SKM-1 (cell line): ENCODE data around the gene CCDC141.

Experiments used
- DNase-seq: peaks from one replicate; lab custom pipeline; 2025; ENCODE audit not compliant: unreplicated experiment; lab: John Stamatoyannopoulos, UW

CCDC141 gene

DNA sequence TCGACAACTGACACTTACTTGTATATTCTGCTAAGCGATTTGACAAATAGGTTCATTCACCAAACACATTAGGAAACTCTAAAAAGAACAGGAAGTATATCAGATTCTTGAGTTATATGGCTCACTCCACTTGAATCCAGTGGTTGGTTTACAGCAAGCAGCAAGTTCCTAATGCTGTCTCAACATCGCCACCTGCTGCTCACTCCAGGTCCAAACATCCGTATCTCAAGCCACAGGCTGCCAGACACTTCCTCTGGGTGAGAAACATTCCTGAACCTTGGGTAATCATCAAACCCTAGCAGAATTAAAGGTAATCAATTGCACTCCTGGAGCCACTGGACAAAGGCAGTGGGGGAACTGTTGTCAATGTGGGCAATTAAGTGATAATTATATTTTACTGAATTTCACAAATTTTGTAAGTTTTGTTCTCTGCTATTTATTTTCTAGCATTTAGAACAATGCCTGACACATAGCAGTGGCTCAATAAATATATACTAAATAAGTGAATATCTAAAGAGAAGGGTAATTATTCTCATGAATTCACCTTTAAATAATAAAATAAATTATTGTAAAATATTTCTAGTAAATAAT lies 135.6 kb downstream of the CCDC141 start:
- peak; percentile 80 for DNase-seq

DNA sequence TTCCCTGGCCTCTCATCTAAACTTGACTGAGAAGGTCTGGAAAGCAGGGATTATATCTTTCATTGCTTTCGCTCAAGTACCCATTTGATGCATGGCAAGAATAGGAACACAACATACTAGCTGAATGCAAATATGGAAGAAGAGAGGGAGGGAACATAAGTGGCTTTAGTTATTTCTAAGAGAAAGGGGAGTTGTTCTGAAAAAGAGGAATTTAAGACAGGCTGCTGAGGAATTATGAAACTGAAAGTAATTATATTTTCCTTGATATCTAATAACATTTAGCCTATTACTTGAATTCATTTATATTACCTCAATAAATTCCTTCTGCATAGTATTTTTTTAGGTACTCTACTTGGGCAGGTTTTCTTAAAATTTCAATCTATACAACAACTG lies 136.9 kb downstream of the CCDC141 start:
- DNase-seq, result no peak

DNA sequence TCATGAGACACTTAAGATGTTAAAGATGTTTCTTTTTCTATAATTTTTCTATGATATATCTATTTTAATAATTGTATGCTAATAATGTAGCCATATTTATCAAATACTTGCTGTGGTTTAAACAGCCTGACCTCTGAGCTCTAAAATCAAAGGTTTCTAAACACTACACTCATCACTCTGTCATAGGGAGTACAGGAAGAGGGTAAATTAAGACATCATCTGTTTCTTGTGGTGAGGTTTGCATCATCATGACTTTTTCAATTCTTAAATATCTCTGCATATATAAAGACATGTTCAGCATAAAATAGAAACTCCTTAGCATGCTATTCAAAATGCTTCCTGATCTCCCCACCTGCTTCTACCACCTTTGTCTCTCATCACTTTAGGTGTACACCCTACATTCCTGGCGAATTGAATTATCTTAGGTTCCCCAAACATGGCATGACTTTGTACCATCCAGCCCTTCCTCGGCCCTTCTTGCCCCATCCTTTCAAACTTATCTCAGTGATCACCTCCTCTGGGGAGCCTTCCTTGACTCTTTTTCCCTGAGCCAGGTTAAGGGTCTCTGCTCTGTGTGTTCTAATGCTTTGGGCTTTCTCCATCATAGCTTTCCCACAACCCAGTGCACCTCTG lies 137.4 kb downstream of the CCDC141 start:
- no peak for DNase-seq

DNA sequence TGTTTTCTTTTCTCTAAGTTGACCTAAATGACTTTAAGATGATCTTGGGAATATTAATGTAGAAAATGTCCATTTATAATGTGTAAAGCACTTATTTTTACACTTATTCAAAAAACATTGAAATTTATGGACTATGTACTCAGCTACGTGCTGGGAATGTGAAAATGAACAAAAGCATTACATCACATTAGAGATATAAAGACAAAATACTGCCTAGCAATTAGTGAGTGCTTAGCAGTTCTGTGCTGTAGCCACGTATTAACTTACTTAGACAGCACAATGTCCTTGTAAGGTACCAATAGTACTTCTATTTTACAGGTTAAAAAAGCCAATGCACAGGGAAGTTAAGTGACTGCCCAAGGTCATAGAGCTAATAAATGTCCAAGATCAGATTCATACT lies 138.9 kb downstream of the CCDC141 start:
- DNase-seq, result no peak

DNA sequence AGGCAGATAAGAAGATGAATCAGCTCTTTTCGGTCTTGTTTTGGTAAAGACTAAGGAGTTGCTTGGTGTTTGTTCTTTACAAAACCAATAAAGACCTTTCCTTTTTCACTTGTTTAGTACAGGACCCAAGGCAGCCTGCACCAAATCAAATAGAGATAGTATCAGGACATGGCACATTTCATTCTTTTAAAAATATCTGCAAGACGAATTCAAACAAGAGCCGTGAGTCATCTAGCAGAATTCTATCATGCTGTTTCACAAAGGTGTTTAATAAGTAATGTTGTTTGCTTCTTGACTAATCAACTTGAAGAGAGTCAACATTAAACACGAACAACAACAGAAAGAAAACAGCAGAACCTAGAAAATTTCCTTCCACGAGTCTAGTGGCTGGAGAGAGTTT lies 139.9 kb downstream of the CCDC141 start:
- DNase-seq, result no peak

DNA sequence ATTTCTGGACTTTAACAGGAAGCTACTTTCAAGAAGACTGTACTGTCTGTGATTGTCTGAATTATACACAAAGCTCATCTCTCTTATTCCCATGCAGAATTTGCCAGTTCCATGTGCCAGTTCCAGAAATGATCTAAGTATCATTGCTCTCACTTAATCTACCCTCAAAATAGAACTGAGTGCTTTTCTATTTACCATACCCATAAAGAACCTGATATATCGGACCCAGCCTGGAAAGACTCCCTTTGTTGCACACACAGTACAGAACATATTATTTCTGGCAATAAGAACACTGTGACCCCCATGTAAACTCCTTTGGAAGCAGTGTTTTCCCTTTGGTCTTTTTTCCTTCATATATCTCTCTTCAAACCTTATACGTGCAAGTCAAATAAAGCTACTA lies 140.4 kb downstream of the CCDC141 start:
- no peak for DNase-seq

DNA sequence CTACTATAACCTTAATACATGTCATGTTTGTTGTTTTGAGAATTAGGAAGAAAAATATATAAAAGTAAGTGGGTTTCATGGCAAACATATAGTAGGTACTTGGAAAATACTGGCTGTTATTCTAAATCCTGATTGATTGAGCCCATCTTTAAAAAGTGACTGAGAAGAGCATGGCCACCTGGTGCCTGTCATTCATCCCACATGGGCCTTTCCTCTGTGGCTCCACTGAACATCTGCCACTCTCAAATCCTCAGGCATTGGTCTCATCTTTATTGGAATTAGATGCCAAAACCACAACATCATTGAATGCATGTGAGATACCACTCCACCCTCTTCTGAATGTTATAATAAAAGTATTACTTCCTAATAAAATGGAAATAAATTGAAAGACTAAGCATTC lies 141.1 kb downstream of the CCDC141 start:
- DNase-seq, result no peak

DNA sequence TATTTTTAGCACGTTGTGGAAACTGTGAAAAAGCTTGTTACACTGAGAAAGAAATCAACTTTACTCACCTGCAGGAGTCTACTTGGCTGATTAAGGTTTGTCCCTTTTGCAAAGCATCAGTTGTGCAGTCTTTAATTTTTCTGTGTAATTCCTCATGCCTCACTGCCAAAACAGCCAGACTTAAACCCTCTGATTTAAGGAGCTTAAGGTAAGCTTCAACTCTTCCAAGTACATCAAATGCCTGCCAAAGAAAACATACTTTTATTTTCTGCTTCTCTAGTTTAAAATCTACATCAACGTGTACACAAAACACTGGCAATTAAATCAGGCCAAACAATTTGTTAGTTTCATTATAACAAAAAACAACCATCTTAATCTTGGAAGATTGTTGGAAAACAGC lies 144.7 kb downstream of the CCDC141 start:
- DNase-seq, result no peak

DNA sequence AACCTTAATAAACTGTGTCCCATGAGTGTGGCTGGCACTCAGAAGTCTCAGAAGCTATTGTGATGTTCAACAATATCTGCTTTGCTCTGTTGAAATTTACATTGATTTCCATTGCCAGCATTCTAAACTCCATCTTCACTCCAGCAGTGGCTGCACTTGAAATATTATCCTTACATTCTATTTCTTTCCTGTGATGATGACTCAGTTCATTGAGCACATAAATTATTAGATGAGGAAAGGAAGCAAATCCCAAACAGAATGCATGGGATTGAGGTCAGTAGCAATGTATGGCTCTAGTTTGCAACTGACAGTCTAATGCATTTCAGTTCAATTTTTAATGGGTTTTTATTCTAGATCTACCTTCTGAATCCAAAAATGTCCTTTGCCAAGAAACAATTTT lies 150.3 kb downstream of the CCDC141 start:
- DNase-seq, result no peak

DNA sequence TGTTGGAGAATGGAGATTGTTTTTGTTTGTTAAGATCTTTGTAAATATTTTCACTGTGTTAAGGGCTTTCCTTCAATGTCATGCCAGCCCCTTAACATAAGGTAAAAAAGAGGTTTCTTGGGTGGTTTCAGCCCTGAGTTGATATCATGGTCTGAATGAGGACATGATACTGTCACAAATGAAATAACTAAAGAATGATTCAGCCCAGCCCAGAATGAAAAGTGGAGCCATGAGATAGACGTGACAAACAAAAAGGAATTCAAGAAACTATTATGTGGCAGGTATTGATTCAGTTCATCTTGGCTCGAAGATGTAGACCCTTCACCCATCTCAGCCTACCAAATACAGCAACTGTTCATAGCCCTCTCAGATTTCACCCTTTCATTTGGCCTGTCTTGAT lies 154.1 kb downstream of the CCDC141 start:
- DNase-seq, result no peak

DNA sequence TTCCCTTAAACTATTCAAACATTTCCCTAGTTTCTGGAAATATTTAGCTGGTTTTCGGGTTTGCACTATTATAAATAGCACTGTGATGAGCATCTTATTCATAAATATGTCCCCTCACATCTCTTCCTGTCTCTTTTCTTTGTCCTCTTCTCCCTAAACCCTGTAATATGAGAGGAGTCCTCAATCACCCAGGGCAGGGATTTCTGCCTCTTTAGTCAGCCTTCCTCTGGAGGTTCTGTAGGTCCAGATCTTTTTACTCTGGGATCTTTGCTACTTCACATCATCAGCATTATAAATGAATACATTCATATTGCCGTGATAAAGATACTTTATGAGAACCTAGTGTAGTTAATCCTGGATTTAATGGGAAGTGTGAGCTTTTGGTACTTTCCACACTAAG lies 154.8 kb downstream of the CCDC141 start:
- DNase-seq, result no peak

DNA sequence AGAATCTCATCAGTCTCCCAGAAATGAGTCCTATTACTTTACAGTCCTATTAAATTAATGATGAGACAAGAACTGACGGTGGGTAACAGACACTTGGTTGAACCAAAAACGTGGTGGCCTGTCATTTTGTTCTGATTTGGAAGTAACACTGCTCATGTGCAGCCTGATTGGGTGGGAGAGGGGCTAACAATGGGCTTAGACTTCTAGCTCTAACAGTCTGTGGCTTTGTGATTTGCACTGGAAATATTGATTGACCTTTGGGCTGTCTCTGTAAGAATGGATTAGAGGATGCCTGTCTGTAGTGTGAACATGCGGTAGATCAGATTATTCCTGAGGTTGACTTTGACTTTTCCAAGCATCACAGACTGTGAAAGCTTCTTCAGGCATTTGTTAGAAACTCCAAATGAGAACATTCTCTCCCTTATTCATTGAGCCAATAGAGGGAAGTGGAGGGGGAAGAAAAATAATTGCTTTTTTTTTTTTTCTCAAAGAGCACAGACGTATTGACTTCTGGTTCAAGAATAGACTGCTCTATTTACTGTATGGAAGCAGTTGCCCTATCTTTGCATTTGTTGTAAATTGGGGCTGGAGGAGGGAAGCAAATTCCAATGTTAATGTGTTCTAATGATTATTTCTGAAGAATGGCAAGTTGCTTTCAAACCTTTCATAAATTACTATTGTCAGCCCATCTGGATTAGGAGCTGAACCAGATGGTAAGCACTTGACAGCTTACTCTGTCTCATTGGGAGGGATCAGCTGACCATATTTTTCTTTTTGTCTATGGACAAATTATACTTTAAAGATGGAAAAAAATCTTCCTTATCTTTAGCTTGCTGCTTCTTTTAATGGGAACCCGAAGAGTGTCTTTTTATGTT lies 156.9 kb downstream of the CCDC141 start:
- DNase-seq, result no peak

DNA sequence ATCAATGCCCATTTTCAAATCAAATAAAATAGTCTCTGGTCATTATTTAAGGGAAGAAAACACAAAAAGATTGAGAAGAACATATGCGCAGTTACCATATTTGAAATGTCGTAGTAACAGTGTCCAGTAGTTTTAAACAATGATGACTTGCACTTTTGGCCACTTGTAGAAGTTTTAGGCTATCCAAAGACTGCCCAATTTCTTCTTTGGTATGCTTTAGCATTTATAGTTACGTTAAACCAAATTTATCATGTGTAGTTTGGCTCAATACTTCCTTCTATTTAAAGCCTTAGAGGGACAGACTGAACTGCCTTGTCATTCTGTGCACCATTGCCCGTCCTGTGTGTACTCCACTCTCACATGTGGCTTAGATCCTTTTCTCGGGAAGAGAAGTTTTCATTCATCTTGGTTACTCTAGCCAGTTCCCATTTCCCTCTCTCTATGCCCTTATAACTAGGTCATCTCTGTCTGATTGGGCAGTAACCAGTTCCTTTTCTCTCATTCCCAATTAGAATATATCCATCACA lies 157.9 kb downstream of the CCDC141 start:
- DNase-seq, result no peak

DNA sequence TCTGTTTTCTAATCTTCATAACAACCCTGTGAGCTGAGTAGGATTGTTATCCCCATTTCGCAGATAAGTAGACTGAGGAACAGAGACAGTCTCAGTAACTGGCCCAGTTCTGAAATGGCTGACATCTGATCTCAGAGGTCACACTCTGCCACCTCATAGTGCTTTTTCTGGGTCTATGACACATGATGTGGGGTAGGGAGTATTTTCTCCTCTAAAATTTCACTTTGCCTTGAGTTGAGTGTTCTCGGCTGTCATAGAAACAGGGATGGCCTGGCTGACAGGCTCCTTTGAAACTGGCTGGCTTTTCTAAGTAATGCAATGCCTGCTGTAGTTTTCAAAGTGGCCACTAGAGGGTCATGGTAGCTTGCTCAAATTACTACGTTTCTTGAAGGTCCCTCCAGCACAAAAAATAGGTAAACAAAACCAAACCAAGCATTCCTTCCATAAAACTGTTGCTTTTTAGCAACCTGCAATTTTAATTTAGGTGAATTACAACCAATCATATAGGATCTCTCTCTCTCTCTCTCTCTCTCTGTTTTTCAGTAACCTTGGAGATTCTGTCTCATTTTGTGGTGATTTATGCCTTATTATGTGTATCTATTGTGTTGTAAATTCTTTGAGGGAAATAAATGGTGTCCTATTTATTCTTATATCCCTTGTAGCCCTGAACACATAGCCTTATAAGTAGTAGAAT lies 158.5 kb downstream of the CCDC141 start:
- peak; percentile 12 for DNase-seq

DNA sequence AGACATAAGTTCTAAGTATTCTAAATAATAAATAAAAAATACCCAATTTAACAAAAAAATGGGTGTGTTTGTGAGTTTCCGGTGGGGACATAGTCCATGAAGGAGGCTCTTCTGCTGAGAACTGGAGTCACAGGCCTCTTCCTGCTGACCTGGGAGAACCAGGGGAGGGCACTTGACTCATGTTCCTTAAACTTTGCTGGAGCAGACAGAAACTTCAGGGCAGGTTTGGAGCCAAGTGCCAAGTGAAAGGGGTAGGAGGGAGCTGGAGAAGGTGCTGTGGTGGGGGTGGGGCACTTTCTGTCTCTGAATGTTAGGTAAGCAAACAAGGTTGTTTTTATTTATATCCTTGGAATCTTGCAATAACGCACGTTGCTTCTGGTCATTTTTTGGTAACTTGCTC lies 163.9 kb downstream of the CCDC141 start:
- DNase-seq, result no peak

DNA sequence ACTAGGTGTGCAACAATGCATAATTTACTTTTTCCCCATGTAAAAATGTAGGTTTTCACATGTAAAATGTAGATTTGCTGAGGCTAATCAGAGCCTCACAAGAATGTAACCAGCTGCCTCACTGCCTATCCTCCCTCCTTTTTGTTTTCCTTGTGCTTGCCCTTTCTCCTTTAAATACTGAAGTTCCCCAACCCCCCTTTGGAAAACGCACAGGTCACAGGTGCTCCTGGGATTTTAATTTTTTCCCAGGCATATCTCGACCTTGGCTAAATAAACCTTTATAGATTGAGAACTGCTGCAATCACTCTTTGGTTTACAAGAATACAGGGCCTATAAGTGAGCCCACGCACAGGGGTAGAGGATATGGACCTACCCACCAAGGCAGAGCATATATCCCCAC lies 165.5 kb downstream of the CCDC141 start:
- no peak for DNase-seq

DNA sequence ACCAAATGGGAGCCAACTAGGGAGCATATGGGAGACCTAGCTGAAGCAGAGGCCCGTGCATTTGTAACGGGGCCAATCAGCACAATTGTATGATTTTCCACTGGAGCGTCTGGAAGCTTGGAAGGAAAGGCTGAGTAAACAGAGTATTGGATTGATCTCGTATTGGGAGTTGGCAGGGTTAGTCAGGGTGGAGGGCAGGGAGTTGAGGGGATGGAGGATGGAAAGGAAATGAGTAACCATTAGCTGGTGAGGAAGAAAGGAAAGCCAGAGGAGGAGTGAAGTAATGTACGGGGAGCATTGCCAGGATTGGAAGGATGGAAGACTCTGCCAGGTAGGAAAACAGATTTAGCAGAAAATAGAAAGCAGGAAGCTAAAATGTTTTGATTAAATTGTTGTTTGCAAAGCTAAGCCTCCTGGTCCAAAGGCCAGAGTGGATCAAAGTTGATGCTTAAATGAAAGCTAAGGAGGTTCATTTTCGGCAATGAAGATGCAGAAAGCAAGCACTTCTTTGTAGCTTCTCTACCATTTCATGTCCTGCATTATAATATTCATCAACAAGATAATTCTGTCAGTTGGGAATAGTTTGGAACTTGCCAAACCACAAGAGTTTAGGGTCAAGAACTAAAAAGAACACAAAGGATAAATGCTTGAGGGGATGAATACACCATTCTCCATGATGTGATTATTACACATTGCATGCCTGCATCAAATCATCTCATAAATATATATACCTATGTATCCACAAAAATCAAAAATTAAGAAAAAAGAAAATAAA lies 167.1 kb downstream of the CCDC141 start:
- no peak for DNase-seq

DNA sequence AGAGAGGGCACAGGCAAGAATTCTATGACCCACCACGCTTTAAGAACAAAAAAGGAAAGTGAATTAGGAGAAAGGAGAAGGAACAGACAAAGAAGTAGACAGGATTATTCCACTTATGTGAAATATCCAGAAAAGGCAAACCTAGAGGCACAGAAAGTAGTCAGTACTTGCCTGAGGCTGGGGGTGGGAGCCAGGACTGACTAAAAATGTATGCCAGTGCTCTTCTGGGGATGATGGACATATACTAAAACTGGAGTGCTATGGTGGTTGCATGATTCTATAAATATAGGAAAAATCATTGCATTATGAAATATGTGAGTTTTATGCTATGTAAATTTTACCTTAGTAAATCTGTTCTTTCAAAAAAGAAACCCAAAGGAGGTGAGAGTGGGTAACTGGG lies 168.9 kb downstream of the CCDC141 start:
- DNase-seq, result no peak

DNA sequence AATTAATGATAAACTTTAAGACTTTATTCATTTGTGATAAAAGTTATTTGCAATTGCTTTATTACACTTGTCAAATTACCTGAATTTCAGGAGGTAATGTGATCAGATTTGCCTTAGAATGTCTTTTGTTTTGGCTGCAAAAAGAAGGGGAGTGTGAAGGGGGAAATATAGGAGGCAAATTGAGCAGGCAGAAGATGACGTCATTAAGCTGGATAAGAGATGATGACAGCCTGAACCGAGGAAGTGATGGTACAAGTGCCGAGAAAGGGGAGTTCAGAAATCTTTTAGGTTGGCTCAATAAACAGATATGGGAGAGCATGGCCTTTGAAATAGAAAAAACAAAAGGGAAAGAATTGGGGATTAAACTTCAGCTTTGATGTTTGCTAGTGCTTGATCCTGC lies 169.7 kb downstream of the CCDC141 start:
- no peak for DNase-seq

DNA sequence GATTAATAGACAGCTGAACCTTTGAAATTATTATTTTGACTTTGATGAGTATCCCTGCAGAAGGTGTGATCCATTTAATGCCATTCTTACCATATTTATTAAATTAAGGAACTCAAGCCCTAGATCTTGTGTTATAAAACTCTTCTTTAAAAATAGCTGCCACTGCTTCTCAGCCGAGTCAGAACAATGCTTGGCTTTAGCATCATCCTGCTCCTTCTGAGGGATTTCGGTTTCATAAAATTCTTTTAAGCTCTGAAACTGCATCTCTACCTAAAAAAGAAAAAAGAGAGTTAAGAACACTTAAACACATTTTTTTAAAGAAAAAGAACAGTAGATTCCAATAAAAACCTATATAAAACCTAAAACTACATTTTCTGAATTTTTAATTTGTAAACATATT lies 172.1 kb downstream of the CCDC141 start:
- DNase-seq, result no peak
